ENCODE measurements around the gene PMVK. TPM values are rescaled to one million over a fixed set of nuclear protein-coding genes. Genes with fewer than 3 reads are reported as not detected.
"Not testable (repeated sequence)": the region's sequence is repeated elsewhere in the genome, so short reads cannot be mapped to it uniquely, and the experiment has no call there.

Gene PMVK
- total RNA-seq, 1 experiment from 2014 or later, result 26.3 TPM

- Histone ChIP-seq H3K4ac (ENCODE audit: low read depth, low read length) (no peak overlapping the region), H2BK5ac (ENCODE audit: insufficient read length, low read length) (no peak overlapping the region), H3K4me1 (ENCODE audit: insufficient read depth, low read length) (no peaks in the 10 kb centered on the region), H4K20me1 (ENCODE audit: control insufficient read depth, insufficient read depth, insufficient read length) (no peaks in the 10 kb centered on the region), H3K4me2 (ENCODE audit: insufficient read depth, insufficient read length, low read length) (no peak overlapping the region), H3K9me3 (ENCODE audit: control insufficient read depth, low read depth, low read length) (peaks cover 7% of the 10 kb centered on the region), H3K79me2 (ENCODE audit: insufficient read depth, low read length) (no peaks in the 10 kb centered on the region), H4K8ac (replicated peaks; ENCODE audit: insufficient read length, low read depth, low read length) (no peak overlapping the region), H2AK5ac (ENCODE audit: insufficient read length, low read length) (no peak overlapping the region), H4K91ac (ENCODE audit: insufficient read length, low read depth, low read length) (no peak overlapping the region), H3K14ac (ENCODE audit: insufficient read depth, low read length) (no peak overlapping the region), H2BK12ac (ENCODE audit: insufficient read length, low read depth, low read length) (no peak overlapping the region), H2BK20ac (ENCODE audit: low read depth, low read length, poor library complexity, severe bottlenecking) (no peak overlapping the region), H2BK120ac (ENCODE audit: low read depth, low read length, poor library complexity, severe bottlenecking) (no peak overlapping the region), H3T11ph (ENCODE audit: low read length) (no peak overlapping the region), H3K79me1 (ENCODE audit: insufficient read depth, low read depth, low read length, poor library complexity, severe bottlenecking) (no peaks in the 10 kb centered on the region), H3K27ac (ENCODE audit: insufficient read length, low read depth, low read length) (no peak overlapping the region), H2AFZ (ENCODE audit: low read length) (no peak overlapping the region), H3K27me3 (ENCODE audit: insufficient read depth, low read length) (no peaks in the 10 kb centered on the region), H3K18ac (ENCODE audit: insufficient read length, low read depth, low read length) (no peak overlapping the region), H3K23ac (ENCODE audit: insufficient read length, low read depth, low read length) (no peak overlapping the region), H4K5ac (ENCODE audit: insufficient read length, low read depth, low read length) (no peak overlapping the region), H3K56ac (ENCODE audit: insufficient read length, low read depth, low read length) (no peak overlapping the region), H3K9ac (ENCODE audit: extremely low read depth, insufficient read length, low read length) (no peak overlapping the region), H3K23me2 (ENCODE audit: insufficient read length, low read depth, low read length, poor library complexity, severe bottlenecking) (no peaks in the 10 kb centered on the region), H2BK15ac (ENCODE audit: low read depth, low read length) (no peak overlapping the region)
- Mint-ChIP-seq H3K4me1 (peaks cover 0 to 4% of the 10 kb centered on the region in 2 experiments; a peak in 1 of 4 replicates), H3K27me3 (ENCODE audit: low read depth) (peaks cover 7% of the 10 kb centered on the region), H3K36me3 (ENCODE audit: insufficient read depth in 1 of 3, low read depth in 3 of 3) (peaks cover 3 to 18% (median 9%) of the 10 kb centered on the region in 3 experiments; a peak in 5 of 7 replicates), H3K27ac (no peak overlapping the region), H3K9me3 (peaks cover 20 to 24% of the 10 kb centered on the region in 2 experiments), H3K4me3 (no peak overlapping the region)
- DNase-seq, result no peak
- WGBS (ENCODE audit: extremely low coverage, insufficient read length, low lambda C conversion rate), result no CpG with 5 or more reads among the region's 5 CpGs
- no peak for TF ChIP-seq CTCF (conservative IDR thresholded peaks at IDR 0.05)
These were observed 27.6 kb downstream of the PMVK start for GRCh38 chr1:154908937-154909336.

- H3K27me3 ChIP-seq (ENCODE audit: insufficient read depth, low read length); H4K5ac ChIP-seq (ENCODE audit: insufficient read length, low read depth, low read length); H3K23me2 ChIP-seq (ENCODE audit: insufficient read length, low read depth, low read length, poor library complexity, severe bottlenecking); H3K4me1 Mint-ChIP-seq; H3K4ac ChIP-seq (ENCODE audit: low read depth, low read length); H3K14ac ChIP-seq (ENCODE audit: insufficient read depth, low read length); H2BK5ac ChIP-seq (ENCODE audit: insufficient read length, low read length); H3K27ac Mint-ChIP-seq; DNase-seq; H3K27me3 Mint-ChIP-seq (ENCODE audit: low read depth); H2BK15ac ChIP-seq (ENCODE audit: low read depth, low read length); H3K4me2 ChIP-seq (ENCODE audit: insufficient read depth, insufficient read length, low read length); H2AFZ ChIP-seq (ENCODE audit: low read length); H3K4me1 ChIP-seq (ENCODE audit: insufficient read depth, low read length); H2BK20ac ChIP-seq (ENCODE audit: low read depth, low read length, poor library complexity, severe bottlenecking); H3K23ac ChIP-seq (ENCODE audit: insufficient read length, low read depth, low read length); H3K79me1 ChIP-seq (ENCODE audit: insufficient read depth, low read depth, low read length, poor library complexity, severe bottlenecking); H2AK5ac ChIP-seq (ENCODE audit: insufficient read length, low read length); H3K9ac ChIP-seq (ENCODE audit: extremely low read depth, insufficient read length, low read length); H4K8ac ChIP-seq (replicated peaks; ENCODE audit: insufficient read length, low read depth, low read length); H4K91ac ChIP-seq (ENCODE audit: insufficient read length, low read depth, low read length); H3K4me3 Mint-ChIP-seq; H3K27ac ChIP-seq (ENCODE audit: insufficient read length, low read depth, low read length); H3K79me2 ChIP-seq (ENCODE audit: insufficient read depth, low read length); H2BK12ac ChIP-seq (ENCODE audit: insufficient read length, low read depth, low read length); H3T11ph ChIP-seq (ENCODE audit: low read length); H4K20me1 ChIP-seq (ENCODE audit: control insufficient read depth, insufficient read depth, insufficient read length); H3K18ac ChIP-seq (ENCODE audit: insufficient read length, low read depth, low read length); H2BK120ac ChIP-seq (ENCODE audit: low read depth, low read length, poor library complexity, severe bottlenecking); H3K56ac ChIP-seq (ENCODE audit: insufficient read length, low read depth, low read length); H3K9me3 ChIP-seq (ENCODE audit: control insufficient read depth, low read depth, low read length): not testable (repeated sequence)
- no CpG with 5 or more reads among the region's 3 CpGs for WGBS (ENCODE audit: extremely low coverage, insufficient read length, low lambda C conversion rate)
- Mint-ChIP-seq H3K36me3 (ENCODE audit: insufficient read depth in 1 of 3, low read depth in 3 of 3) (peaks cover 3 to 18% (median 9%) of the 10 kb centered on the region in 3 experiments; a peak in 5 of 7 replicates), H3K9me3 (peaks cover 20 to 24% of the 10 kb centered on the region in 2 experiments)
These were observed 28.4 kb downstream of the PMVK start for GRCh38 chr1:154908129-154908528.

All from H9 (cell line).